Left lung (tissue), 10 donors: ENCODE data around the gene BICDL2. TPM values are rescaled to one million over a fixed set of nuclear protein-coding genes. Genes with fewer than 3 reads are reported as not detected.
A peak's percentile ranks its signal among the peaks of the same experiment; 100 is the strongest.

ENCODE experiments used
- ATAC-seq: fragments of 200-7000 bp; cut with Tn5 transposase; one replicate; pipeline ENCODE4 v1.9.1; 2020; ENCODE audit warnings: moderate library complexity
- DNase-seq, 4 donors: peaks; one replicate each; pipeline ENCODE4 v3.0.0-alpha.2; 2013 to 2020
- H3K27ac ChIP-seq, 2 donors: fragments of 200-600 bp; sonication (generic) in 1 of 2; one replicate each; pipeline versions ENCODE4 v1.5.0 to v1.8.0; 2020 to 2021
- H3K27me3 ChIP-seq, 2 donors: fragments of 200-600 bp; sonication (generic) in 1 of 2; one replicate each; pipeline versions ENCODE4 v1.5.0 to v1.8.0; 2020 to 2021
- H3K36me3 ChIP-seq, 2 donors: fragments of 200-600 bp; sonication (generic) in 1 of 2; one replicate each; pipeline versions ENCODE4 v1.5.0 to v1.8.0; 2020 to 2021
- H3K4me1 ChIP-seq, 2 donors: fragments of 200-600 bp; one replicate each; pipeline ENCODE4 v1.8.0; 2021
- H3K4me3 ChIP-seq, 2 donors: fragments of 200-600 bp; sonication (generic) in 1 of 2; one replicate each; pipeline versions ENCODE4 v1.5.0 to v1.8.0; 2020 to 2021; ENCODE audit warnings: mild to moderate bottlenecking in 1 of 2
- H3K9me3 ChIP-seq, 2 donors: fragments of 200-600 bp; sonication (generic) in 1 of 2; one replicate each; pipeline versions ENCODE4 v1.5.0 to v1.8.0; 2020 to 2021
- intact Hi-C, 2 donors: fragments of 100-400 bp; cut with DNase I; formaldehyde crosslinking; loops; one replicate each; pipeline versions ENCODE4 v1.11.2 to v1.14.2; 2022
- polyA plus RNA-seq, 6 donors: library from polyadenylated mRNA; unstranded; fragments of 120-200 nt; gene quantifications; one replicate each; pipeline ENCODE4 v1.2.1, GENCODE V29; 2013; ENCODE audit not compliant: insufficient read length in 6 of 6
- total RNA-seq, 2 donors: library from RNA; stranded (reverse); fragmentation: NEBNext Ultra II Directional; extraction: Animal tissue kit (Norgen Biotek cat#: 25700); gene quantifications; one replicate each; pipeline ENCODE4 v1.2.1, GENCODE V29; 2021
- TF ChIP-seq, protein P1 (sequence below), 2 donors: fragments of 200-600 bp; sonication (generic) in 1 of 2; IDR thresholded peaks; one replicate each; pipeline versions ENCODE4 v1.5.0 to v1.8.0; 2021; ENCODE audit warnings: antibody characterized with exemption in 2 of 2
- donor health status: DM: no; HTN: yes; CAD: no.
- donor health status: DM: no; HTN: no; CAD: no.

Gene BICDL2
- total and polyA plus RNA-seq, 8 donors, result 2.5 to 18.1 (median 3.9) TPM

DNA sequence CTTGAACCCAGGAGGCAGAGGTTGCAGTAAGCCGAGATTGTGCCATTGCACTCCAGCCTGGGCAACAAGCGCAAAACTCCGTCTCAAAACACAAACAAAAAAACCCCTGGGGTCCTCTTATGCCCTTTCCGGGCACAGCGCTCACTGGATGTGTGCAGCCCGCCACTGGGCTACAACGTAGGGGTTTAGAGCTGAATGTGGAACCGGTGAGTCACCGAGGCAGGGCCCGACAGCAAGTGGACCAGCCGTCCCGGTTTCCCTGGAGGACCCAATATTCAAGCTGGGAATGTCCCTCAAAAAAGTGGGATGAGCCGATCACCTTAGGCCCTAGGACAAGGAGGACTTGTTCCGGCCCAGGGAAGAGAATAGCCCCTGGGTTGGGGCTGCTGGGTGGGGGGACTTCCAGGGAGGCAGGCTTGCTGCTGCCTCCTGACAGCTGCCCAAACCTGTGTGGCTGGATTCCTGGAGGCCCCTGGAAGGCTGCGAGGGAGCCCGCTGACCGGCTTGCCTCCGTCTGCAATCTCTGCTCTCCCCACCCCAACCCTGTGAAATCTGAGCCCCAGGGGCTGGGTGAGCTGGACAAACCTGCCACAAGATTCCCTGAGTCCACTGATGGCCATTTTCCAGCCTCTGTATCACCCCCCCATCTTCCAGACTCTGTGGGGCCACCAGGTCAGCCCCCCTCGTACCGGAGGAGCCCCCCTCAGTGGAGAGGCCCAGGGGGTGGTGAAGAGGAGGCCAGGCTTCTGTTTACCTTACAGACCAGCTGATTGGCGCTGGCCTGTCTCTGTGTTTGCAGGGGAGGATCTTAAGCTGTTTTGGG is 27.0 kb downstream of the BICDL2 start:
- Histone ChIP-seq H3K27me3 (peaks cover 14 to 95% of the 10 kb centered on the region in 2 donors), H3K4me3 (no peak overlapping the region), H3K36me3 (no peaks in the 10 kb centered on the region), H3K27ac (peak overlapping the region; percentile 72 to 89), H3K9me3 (no peaks in the 10 kb centered on the region), H3K4me1 (peaks cover 7 to 62% of the 10 kb centered on the region in 2 donors)
- DNase-seq, result peak in 2 of 4 donors; percentile 79 to 91
- intact Hi-C loops, result no loop called here
- TF ChIP-seq, protein P1, sequence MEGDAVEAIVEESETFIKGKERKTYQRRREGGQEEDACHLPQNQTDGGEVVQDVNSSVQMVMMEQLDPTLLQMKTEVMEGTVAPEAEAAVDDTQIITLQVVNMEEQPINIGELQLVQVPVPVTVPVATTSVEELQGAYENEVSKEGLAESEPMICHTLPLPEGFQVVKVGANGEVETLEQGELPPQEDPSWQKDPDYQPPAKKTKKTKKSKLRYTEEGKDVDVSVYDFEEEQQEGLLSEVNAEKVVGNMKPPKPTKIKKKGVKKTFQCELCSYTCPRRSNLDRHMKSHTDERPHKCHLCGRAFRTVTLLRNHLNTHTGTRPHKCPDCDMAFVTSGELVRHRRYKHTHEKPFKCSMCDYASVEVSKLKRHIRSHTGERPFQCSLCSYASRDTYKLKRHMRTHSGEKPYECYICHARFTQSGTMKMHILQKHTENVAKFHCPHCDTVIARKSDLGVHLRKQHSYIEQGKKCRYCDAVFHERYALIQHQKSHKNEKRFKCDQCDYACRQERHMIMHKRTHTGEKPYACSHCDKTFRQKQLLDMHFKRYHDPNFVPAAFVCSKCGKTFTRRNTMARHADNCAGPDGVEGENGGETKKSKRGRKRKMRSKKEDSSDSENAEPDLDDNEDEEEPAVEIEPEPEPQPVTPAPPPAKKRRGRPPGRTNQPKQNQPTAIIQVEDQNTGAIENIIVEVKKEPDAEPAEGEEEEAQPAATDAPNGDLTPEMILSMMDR (IDR thresholded peaks at IDR 0.05), result no peak
- peak; percentile 72 for ATAC-seq

DNA sequence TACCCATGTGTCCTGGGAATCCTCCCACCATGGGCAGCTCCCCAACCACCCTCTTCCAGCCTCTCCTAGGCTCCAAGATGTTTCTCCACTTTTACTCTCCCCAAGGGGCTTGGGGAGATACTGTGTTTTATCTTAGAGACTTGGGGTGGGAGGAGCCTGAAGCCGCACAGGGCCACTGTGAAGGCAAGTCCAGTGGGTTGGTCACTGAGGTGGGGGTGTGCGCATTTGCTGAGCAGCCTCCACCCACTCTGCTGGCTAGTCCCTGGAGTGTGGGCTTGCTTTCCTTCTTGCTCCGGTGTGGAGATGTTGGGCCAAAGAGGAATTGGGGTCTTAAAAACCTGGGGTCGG is 28.1 kb downstream of the BICDL2 start:
- Histone ChIP-seq H3K4me1 (peaks cover 7 to 62% of the 10 kb centered on the region in 2 donors), H3K27me3 (peaks cover 14 to 88% of the 10 kb centered on the region in 2 donors), H3K4me3 (no peak overlapping the region), H3K36me3 (no peaks in the 10 kb centered on the region), H3K9me3 (no peaks in the 10 kb centered on the region), H3K27ac (peak overlapping the region in 1 of 2 donors; percentile 89)
- no peak for DNase-seq
- intact Hi-C loops, result no loop called here
- no peak for ATAC-seq
- TF ChIP-seq, protein P1 (IDR thresholded peaks at IDR 0.05), result no peak

DNA sequence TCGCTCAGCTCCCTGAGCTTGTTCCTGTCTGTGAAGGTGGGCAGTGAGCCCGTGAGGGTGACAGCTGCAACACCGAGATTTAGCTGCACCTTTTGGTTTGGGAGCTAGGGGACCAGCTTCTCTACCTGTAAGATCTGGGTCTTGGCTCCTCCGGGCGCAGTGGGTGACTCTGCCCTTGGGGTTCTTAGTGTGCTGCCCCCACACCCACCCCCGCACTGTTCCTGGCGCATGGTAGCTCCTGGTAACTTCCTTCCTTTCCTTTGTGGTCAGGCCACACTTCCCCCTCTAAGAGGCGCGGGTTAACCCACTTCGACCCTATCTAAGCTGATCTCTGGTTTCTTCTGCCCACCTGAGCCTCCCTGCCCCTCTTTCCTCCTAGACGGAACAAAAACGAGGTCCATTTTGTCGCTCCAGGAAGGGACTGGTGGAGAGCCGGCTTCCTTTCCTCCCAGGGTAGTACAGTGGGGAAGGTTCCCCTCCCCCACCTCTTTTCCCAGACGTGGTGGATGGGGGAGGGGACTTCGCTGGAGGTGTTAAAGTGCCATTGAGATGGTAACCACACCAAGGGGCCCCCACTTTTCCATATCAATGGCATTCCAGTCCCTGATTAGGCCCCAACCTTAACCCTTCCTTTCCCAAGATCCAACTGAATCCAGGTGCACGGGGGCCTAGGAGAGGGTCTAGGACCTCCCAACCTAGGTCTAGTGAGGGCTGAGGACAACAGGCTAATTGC is 28.6 kb downstream of the BICDL2 start:
- Histone ChIP-seq H3K27ac (peak overlapping the region in 1 of 2 donors; percentile 89), H3K4me1 (peaks cover 7 to 66% of the 10 kb centered on the region in 2 donors), H3K4me3 (peak overlapping the region in 1 of 2 donors; percentile 26), H3K9me3 (no peaks in the 10 kb centered on the region), H3K36me3 (no peaks in the 10 kb centered on the region), H3K27me3 (peaks cover 14 to 82% of the 10 kb centered on the region in 2 donors)
- TF ChIP-seq, protein P1 (IDR thresholded peaks at IDR 0.05), result no peak
- no peak for ATAC-seq
- DNase-seq, result peak in 1 of 4 donors; percentile 74
- intact Hi-C loops, result no loop called here

DNA sequence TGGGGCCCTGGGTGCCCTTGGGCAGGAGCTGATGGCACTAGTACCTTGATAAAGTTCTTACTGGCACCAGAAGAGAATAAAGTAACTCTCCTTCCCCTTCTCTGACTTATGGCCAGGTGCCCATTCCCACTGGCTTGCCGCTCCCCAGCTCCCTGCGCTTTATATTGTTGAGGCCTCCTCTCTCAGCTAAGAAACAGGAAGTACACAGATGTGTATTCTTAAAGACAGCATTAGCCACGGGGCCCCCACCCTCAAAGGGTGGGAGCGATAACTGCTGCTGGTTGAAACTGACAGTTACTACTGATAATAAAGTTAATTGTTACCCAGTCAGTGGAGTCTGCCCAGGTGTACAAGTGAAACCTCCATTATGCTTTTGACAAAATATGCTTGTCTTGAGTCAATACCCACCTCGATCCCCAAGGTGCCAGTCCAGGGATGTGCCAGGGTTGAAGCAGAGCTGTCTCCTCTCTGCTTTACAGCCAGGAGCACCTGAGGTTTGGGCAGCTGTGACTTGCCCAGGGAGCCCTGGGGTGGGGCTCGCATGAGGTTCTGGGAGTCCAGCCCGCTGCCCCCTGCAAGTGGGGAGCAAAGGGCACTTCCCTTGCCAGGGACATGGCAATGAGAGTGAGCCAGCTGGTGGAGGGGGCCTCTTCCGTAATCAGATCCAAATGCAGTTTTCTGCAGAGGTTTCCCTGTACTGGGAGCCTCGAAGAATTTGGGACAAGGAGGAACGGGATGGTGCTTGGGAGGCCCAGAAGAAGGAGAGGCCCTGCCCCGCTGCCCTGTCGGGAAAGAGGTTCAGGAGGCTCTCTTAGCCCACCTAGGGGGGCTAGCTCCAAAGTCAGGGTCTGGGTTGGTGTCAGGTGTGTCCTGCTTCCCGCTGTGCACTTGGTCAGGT is 29.4 kb downstream of the BICDL2 start:
- Histone ChIP-seq H3K27me3 (peaks cover 12 to 74% of the 10 kb centered on the region in 2 donors), H3K9me3 (no peaks in the 10 kb centered on the region), H3K27ac (peak overlapping the region in 1 of 2 donors; percentile 89), H3K4me1 (peaks cover 7 to 60% of the 10 kb centered on the region in 2 donors), H3K36me3 (no peaks in the 10 kb centered on the region), H3K4me3 (peak overlapping the region in 1 of 2 donors; percentile 26)
- ATAC-seq (no peak), DNase-seq (no peak)
- TF ChIP-seq, protein P1 (IDR thresholded peaks at IDR 0.05), result no peak
- intact Hi-C loops, result no loop called here
